A549 (cell line): ENCODE results near the gene CD96. TPM values are rescaled to one million over a fixed set of nuclear protein-coding genes. Genes with fewer than 3 reads are reported as not detected.

ENCODE experiments used
- ATAC-seq, 2 experiments: fragments of 200-7000 bp in 1 of 2; fragments of >200 bp in 1 of 2; cut with Nextera tagmentation in 1 of 2; cut with Tn5 transposase in 1 of 2; 3 replicates each; pipeline versions ENCODE4 v1.8.0 to v1.9.1; 2018 to 2020; ENCODE audit warnings: mild to moderate bottlenecking in 1 of 2, moderate library complexity in 1 of 2
- CTCF ChIA-PET: fragments of 300-600 bp; sonication (Branson Sonifier 250); formaldehyde crosslinking; extraction: SDS; loops from one replicate; lab custom pipeline; 2021; ENCODE audit warnings: antibody characterized with exemption, inconsistent platforms; lab: Yijun Ruan, JAX
- POLR2A ChIA-PET: fragments of 350-600 bp; formaldehyde crosslinking; extraction: SDS; loops from one replicate; lab custom pipeline; 2021; ENCODE audit warnings: antibody characterized with exemption, inconsistent platforms; lab: Yijun Ruan, JAX
- DNase-seq, 2 experiments: peaks; one replicate each; pipeline versions ENCODE4 v3.0.0 to v3.0.0-alpha.2; 2011 to 2016; ENCODE audit warnings: low read depth in 1 of 2, low spot score in 1 of 2
- FAIRE-seq: peaks from 2 replicates; lab custom pipeline; 2011; peaks lifted over from hg19 to GRCh38; lab: Jason Lieb, UNC
- H3K27ac ChIP-seq, 2 experiments: fragments of >200 bp; sonication (Bioruptor Twin); formaldehyde crosslinking; 3 replicates each; pipeline ENCODE4 v1.5.1; 2016 to 2017
- H3K4me1 ChIP-seq: fragments of >200 bp; sonication (Bioruptor Twin); formaldehyde crosslinking; 3 replicates; pipeline ENCODE4 v1.6.1; 2016
- H3K4me2 ChIP-seq: fragments of >200 bp; sonication (Bioruptor Twin); formaldehyde crosslinking; 3 replicates; pipeline ENCODE4 v1.6.1; 2016
- H3K4me3 ChIP-seq: fragments of >200 bp; sonication (Bioruptor Twin); formaldehyde crosslinking; 3 replicates; pipeline ENCODE4 v1.5.1; 2016
- H3K9me3 ChIP-seq: fragments of >200 bp; sonication (Bioruptor Twin); formaldehyde crosslinking; 3 replicates; pipeline ENCODE4 v1.6.1; 2016
- BHLHE40 ChIP-seq: IDR thresholded peaks from 2 replicates; pipeline ENCODE4 v1.6.1; 2012; ENCODE audit warnings: low read depth, low read length, inconsistent platforms
- CBX2 ChIP-seq: fragments of 200-600 bp; sonication (generic); IDR thresholded peaks from 2 replicates; pipeline ENCODE4 v1.6.1; 2016; ENCODE audit warnings: low read depth, mild to moderate bottlenecking, borderline replicate concordance
- CHD2 ChIP-seq: fragments of 150-350 bp; IDR thresholded peaks from 2 replicates; pipeline ENCODE4 v1.6.1; 2014; ENCODE audit warnings: low read length; ENCODE audit not compliant: partially characterized antibody
- EHF ChIP-seq: fragments of 250-450 bp; sonication (Bioruptor Pico); IDR thresholded peaks from 2 replicates; pipeline ENCODE4 v1.5.0; 2020; ENCODE audit warnings: mild to moderate bottlenecking
- EHMT2 ChIP-seq: fragments of 200-600 bp; sonication (generic); IDR thresholded peaks from 2 replicates; pipeline ENCODE4 v1.6.1; 2016; ENCODE audit warnings: antibody characterized with exemption, low read depth, mild to moderate bottlenecking, moderate library complexity
- EP300 ChIP-seq, 2 experiments: fragments of >200 bp; sonication (Bioruptor Twin); formaldehyde crosslinking; IDR thresholded peaks; 2 replicates in 1 of 2; 3 replicates in 1 of 2; pipeline ENCODE4 v1.6.1; 2016 to 2017
- FOSL2 ChIP-seq, 2 experiments: fragments of 450-650 bp in 1 of 2; fragments of >200 bp in 1 of 2; sonication (Bioruptor Twin) in 1 of 2; formaldehyde crosslinking; IDR thresholded peaks; 2 replicates each; pipeline versions ENCODE4 v1.5.0 to v1.6.1; 2016 to 2020; ENCODE audit warnings: mild to moderate bottlenecking in 1 of 2, moderate library complexity in 1 of 2
- FOXS1 ChIP-seq: fragments of 250-450 bp; sonication (Bioruptor Pico); IDR thresholded peaks from 2 replicates; pipeline ENCODE4 v1.5.0; 2020; ENCODE audit warnings: mild to moderate bottlenecking, moderate library complexity
- GATA3 ChIP-seq: IDR thresholded peaks from 2 replicates; pipeline ENCODE4 v1.6.1; 2012; ENCODE audit warnings: borderline replicate concordance
- HDAC2 ChIP-seq: fragments of 200-600 bp; sonication (generic); IDR thresholded peaks from 2 replicates; pipeline ENCODE4 v1.6.1; 2016
- HEYL ChIP-seq: fragments of 250-450 bp; sonication (Bioruptor Pico); IDR thresholded peaks from 2 replicates; pipeline ENCODE4 v1.8.0; 2021; ENCODE audit warnings: mild to moderate bottlenecking, moderate library complexity
- HOXB13 ChIP-seq: fragments of 250-450 bp; sonication (Bioruptor Pico); IDR thresholded peaks from 2 replicates; pipeline ENCODE4 v1.5.0; 2020; ENCODE audit warnings: low read depth, mild to moderate bottlenecking, moderate library complexity
- HOXB5 ChIP-seq: fragments of 250-450 bp; sonication (Bioruptor Pico); IDR thresholded peaks from 2 replicates; pipeline ENCODE4 v1.5.0; 2020; ENCODE audit warnings: mild to moderate bottlenecking, moderate library complexity
- JUN ChIP-seq, 2 experiments: fragments of >200 bp; sonication (Bioruptor Twin); formaldehyde crosslinking; IDR thresholded peaks; 2 replicates in 1 of 2; 3 replicates in 1 of 2; pipeline ENCODE4 v1.6.1; 2016 to 2017
- NPAS2 ChIP-seq: fragments of 250-450 bp; sonication (Bioruptor Pico); IDR thresholded peaks from 2 replicates; pipeline ENCODE4 v1.8.0; 2022; ENCODE audit warnings: mild to moderate bottlenecking, moderate library complexity, borderline replicate concordance
- NR3C1 ChIP-seq: fragments of >200 bp; sonication (Bioruptor Twin); formaldehyde crosslinking; IDR thresholded peaks from 3 replicates; pipeline ENCODE4 v1.6.1; 2017
- RARB ChIP-seq: fragments of 250-450 bp; sonication (Bioruptor Pico); IDR thresholded peaks from 2 replicates; pipeline ENCODE4 v1.8.0; 2021; ENCODE audit warnings: mild to moderate bottlenecking, moderate library complexity
- RCOR1 ChIP-seq: fragments of 150-350 bp; IDR thresholded peaks from 2 replicates; pipeline ENCODE4 v1.6.1; 2014; ENCODE audit warnings: antibody characterized with exemption, low read length, low read depth
- RFX5 ChIP-seq: fragments of 450-650 bp; IDR thresholded peaks from 2 replicates; pipeline ENCODE4 v1.7.1; 2014; ENCODE audit warnings: antibody characterized with exemption, mild to moderate bottlenecking, moderate library complexity
- ZNF302 ChIP-seq: fragments of 250-450 bp; sonication (Bioruptor Pico); IDR thresholded peaks from 2 replicates; pipeline ENCODE4 v1.9.0; 2021; ENCODE audit warnings: inconsistent platforms, mild to moderate bottlenecking, moderate library complexity
- whole genome bisulfite sequencing: methylation state at CpG from one replicate; pipeline ENCODE4 v1.1.6; 2017; ENCODE audit errors: missing lambda C conversion rate; 5-methylcytosine and 5-hydroxymethylcytosine counted together
- polyA plus RNA-seq, 4 experiments: library from polyadenylated mRNA; depleted of rRNA in 3 of 4; stranded (reverse); fragments of >200 nt; fragmentation: RNase III in 1 of 4; extraction: RNeasy Plus Mini Kit Qiagen cat#74134 plus additional on column Dnase treatment in 1 of 4; gene quantifications; 2 replicates in 3 of 4; 3 replicates in 1 of 4; pipeline ENCODE4 v1.2.3, GENCODE V29; 2011 to 2017
- TF ChIP-seq, protein P1 (sequence below): fragments of 450-650 bp; IDR thresholded peaks from 2 replicates; pipeline ENCODE4 v1.6.1; 2014; ENCODE audit warnings: antibody characterized with exemption
- TF ChIP-seq, protein P2 (sequence below): fragments of 250-450 bp; sonication (Bioruptor Pico); IDR thresholded peaks from 2 replicates; pipeline ENCODE4 v1.5.0; 2021; ENCODE audit warnings: mild to moderate bottlenecking, moderate library complexity, borderline replicate concordance
- TF ChIP-seq, protein P3 (sequence below): IDR thresholded peaks from 2 replicates; pipeline ENCODE4 v1.6.1; 2012; ENCODE audit warnings: low read depth, borderline replicate concordance
- TF ChIP-seq, protein P4 (sequence below): fragments of >200 bp; sonication (Bioruptor Twin); formaldehyde crosslinking; IDR thresholded peaks from 3 replicates; pipeline ENCODE4 v1.5.1; 2016

Gene CD96
- polyA plus RNA-seq, 2 of the 4 experiments (the other 2 are of a cell fraction): not detected

DNA sequence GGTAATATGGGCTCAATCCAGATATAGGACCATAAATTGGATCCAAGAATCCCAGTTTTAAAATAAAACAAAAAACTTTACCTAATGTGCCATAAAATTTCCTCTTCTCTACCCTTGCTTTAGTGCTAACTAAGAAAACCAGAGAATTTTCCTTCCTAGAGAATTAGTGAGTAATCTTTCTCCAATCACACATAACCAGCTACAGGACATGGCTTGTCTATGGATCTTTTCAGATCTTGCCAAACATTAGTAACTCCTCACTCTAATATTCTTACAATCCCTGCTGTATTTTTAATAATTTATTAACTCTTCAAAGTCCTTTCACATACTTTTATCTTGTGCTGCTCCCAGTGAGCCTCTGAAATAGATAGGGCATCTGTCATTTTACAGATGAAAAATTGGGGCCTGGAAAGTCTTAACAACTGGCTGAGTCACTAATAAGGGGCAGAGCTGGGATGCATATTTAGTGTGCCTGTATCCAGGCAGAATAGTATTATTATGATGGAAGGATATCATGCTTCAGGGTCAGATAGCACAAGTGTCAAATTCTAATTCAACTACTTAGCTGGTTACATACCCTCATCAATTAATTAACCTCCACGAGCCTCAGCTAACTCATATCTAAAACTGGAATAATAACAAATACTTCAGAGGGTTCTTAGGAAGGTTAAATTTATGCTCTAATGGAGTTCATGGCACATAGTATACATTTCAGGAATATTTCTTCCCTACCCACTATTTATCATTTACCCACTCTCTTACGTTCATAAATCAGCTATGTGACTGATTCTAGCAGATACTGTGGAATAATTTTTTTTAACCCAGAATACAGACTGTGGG, 47.5 kb downstream of the CD96 start:
- DNase-seq (peak; percentile 22 to 28), ATAC-seq (peak; percentile 52 to 68; a peak in 4 of 6 replicates), FAIRE-seq (no peak)
- Histone ChIP-seq H3K4me1 (peaks cover 90% of the 10 kb centered on the region), H3K4me2 (peak overlapping the region; percentile 51), H3K4me3 (no peak overlapping the region), H3K9me3 (peaks cover 8% of the 10 kb centered on the region; the same call in 1 of the 3 replicates), H3K27ac (peak overlapping the region; percentile 54 to 79)
- ChIA-PET CTCF (interaction anchor here (1.3 to 2.1 kb wide), 3 partner anchors 11 to 127 kb away, joined by 3 to 9 read pairs (median 6); no protein-coding TSS in a partner anchor), POLR2A (no interaction called here)
- 28% methylated on average over 2 of the region's 2 CpGs for WGBS
- TF ChIP-seq FOSL2 (IDR thresholded peaks at IDR 0.05) (0 out of 2 replicates have a peak, but pooled peaks have one; percentile 18), FOSL2 (CRISPR knock-in tag; IDR thresholded peaks at IDR 0.05) (0 out of 2 replicates have a peak, but pooled peaks have one; percentile 13), RFX5 (peak; percentile 80), JUN (IDR thresholded peaks at IDR 0.05) (0 out of 5 replicates have a peak, but pooled peaks of 1 of the 2 experiments have one; percentile 1), GATA3 (peak; percentile 29; the same call in 1 of the 2 replicates), ZNF302 (CRISPR knock-in tag) (no peak), HOXB5 (CRISPR knock-in tag) (peak; percentile 61; the same call in 1 of the 2 replicates), EP300 (IDR thresholded peaks at IDR 0.05) (peak in 1 of 2 experiments; percentile 21; a peak in 1 of 5 replicates)
- TF ChIP-seq, protein P1, sequence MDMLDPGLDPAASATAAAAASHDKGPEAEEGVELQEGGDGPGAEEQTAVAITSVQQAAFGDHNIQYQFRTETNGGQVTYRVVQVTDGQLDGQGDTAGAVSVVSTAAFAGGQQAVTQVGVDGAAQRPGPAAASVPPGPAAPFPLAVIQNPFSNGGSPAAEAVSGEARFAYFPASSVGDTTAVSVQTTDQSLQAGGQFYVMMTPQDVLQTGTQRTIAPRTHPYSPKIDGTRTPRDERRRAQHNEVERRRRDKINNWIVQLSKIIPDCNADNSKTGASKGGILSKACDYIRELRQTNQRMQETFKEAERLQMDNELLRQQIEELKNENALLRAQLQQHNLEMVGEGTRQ: no peak

DNA sequence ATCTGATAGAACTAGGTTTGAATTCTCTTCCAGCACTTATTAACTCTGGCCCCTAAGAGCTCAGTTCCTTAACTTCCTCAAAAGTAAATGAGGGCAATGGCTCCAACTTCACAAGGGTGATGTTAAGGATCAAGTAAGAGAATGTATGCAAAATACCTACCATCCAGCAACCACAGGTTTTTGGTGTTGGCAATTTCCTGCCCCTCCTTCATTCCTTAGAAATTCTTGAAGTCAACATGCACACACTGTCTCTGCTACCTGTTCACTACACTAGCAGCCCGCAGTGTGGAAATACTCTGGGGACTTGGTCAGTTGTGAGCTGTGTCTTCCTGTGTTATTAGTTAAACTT, 48.1 kb downstream of the CD96 start:
- no peak overlapping the region for H3K4me3 ChIP-seq
- FAIRE-seq: no peak
- H3K27ac ChIP-seq: peak overlapping the region; percentile 54 to 79
- peak in 1 of 2 experiments; percentile 47; a peak in 3 of 6 replicates for ATAC-seq
- H3K9me3 ChIP-seq: peaks cover 8% of the 10 kb centered on the region; the same call in 1 of the 3 replicates
- H3K4me1 ChIP-seq: peaks cover 90% of the 10 kb centered on the region
- TF ChIP-seq EHF (CRISPR knock-in tag) (no peak), EHMT2 (no peak), NPAS2 (CRISPR knock-in tag) (no peak), RARB (CRISPR knock-in tag) (no peak), RCOR1 (no peak), HOXB13 (CRISPR knock-in tag) (no peak), NR3C1 (no peak)
- TF ChIP-seq, protein P2, sequence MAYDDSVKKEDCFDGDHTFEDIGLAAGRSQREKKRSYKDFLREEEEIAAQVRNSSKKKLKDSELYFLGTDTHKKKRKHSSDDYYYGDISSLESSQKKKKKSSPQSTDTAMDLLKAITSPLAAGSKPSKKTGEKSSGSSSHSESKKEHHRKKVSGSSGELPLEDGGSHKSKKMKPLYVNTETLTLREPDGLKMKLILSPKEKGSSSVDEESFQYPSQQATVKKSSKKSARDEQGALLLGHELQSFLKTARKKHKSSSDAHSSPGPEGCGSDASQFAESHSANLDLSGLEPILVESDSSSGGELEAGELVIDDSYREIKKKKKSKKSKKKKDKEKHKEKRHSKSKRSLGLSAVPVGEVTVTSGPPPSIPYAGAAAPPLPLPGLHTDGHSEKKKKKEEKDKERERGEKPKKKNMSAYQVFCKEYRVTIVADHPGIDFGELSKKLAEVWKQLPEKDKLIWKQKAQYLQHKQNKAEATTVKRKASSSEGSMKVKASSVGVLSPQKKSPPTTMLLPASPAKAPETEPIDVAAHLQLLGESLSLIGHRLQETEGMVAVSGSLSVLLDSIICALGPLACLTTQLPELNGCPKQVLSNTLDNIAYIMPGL: no peak
- TF ChIP-seq, protein P3, sequence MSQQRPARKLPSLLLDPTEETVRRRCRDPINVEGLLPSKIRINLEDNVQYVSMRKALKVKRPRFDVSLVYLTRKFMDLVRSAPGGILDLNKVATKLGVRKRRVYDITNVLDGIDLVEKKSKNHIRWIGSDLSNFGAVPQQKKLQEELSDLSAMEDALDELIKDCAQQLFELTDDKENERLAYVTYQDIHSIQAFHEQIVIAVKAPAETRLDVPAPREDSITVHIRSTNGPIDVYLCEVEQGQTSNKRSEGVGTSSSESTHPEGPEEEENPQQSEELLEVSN: no peak
- TF ChIP-seq, all 56 proteins: peak for 0
- peak overlapping the region; percentile 51 for H3K4me2 ChIP-seq
- DNase-seq: peak in 1 of 2 experiments; percentile 27
- ChIA-PET POLR2A (no interaction called here), CTCF (interaction anchor here (1.2 to 2.1 kb wide), 4 partner anchors 10 to 127 kb away, joined by 3 to 9 read pairs (median 5); no protein-coding TSS in a partner anchor)
- WGBS: 40% methylated on average over 1 of the region's 1 CpG

DNA sequence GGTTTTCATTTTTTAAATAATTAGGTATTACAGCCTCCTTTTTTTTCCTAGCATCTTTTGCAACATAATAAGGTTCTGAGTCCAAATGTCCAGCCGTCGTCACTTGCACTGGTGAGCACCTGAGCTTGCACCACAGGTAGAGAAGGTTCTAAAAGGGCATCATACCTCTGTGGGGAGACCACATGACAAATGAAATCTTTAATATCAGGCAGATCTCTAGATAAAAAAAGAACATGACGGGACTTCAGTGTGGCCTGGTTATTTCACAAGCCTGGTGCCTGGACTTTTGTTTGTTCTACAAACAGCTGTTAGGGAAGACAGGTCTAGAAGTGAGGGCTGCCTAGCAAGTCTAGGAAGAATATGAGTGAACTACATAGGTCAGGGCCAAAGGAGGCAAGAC, 49.6 kb downstream of the CD96 start:
- 81% methylated on average over 3 of the region's 3 CpGs for WGBS
- DNase-seq (no peak), ATAC-seq (no peak), FAIRE-seq (no peak)
- Histone ChIP-seq H3K27ac (peak overlapping the region; percentile 67 to 79; a peak in 5 of 6 replicates), H3K4me3 (no peak overlapping the region), H3K9me3 (peaks cover 5% of the 10 kb centered on the region; the same call in 1 of the 3 replicates), H3K4me2 (peak overlapping the region; percentile 45), H3K4me1 (peaks cover 81% of the 10 kb centered on the region)
- TF ChIP-seq CHD2: no peak
- TF ChIP-seq CBX2: no peak
- no peak for TF ChIP-seq FOXS1 (CRISPR knock-in tag)
- no peak for TF ChIP-seq BHLHE40
- no peak for TF ChIP-seq HOXB13 (CRISPR knock-in tag)
- no peak for TF ChIP-seq HEYL (CRISPR knock-in tag)
- TF ChIP-seq HDAC2: no peak
- TF ChIP-seq, protein P4, sequence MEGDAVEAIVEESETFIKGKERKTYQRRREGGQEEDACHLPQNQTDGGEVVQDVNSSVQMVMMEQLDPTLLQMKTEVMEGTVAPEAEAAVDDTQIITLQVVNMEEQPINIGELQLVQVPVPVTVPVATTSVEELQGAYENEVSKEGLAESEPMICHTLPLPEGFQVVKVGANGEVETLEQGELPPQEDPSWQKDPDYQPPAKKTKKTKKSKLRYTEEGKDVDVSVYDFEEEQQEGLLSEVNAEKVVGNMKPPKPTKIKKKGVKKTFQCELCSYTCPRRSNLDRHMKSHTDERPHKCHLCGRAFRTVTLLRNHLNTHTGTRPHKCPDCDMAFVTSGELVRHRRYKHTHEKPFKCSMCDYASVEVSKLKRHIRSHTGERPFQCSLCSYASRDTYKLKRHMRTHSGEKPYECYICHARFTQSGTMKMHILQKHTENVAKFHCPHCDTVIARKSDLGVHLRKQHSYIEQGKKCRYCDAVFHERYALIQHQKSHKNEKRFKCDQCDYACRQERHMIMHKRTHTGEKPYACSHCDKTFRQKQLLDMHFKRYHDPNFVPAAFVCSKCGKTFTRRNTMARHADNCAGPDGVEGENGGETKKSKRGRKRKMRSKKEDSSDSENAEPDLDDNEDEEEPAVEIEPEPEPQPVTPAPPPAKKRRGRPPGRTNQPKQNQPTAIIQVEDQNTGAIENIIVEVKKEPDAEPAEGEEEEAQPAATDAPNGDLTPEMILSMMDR: no peak
- CTCF ChIA-PET: interaction anchor here (1.1 to 1.6 kb wide), 3 partner anchors 11 to 78 kb away, joined by 3 to 5 read pairs (median 4); no protein-coding TSS in a partner anchor
- POLR2A ChIA-PET: no interaction called here
